HPDE6-E6E7 (cell line): Measurements from ENCODE around the gene PCSK6.
A peak's percentile ranks its signal among the peaks of the same experiment; 100 is the strongest.
"Not testable (repeated sequence)": the region's sequence is repeated elsewhere in the genome, so short reads cannot be mapped to it uniquely, and the experiment has no call there.

Experiments
- DNase-seq: peaks from one replicate; pipeline ENCODE4 v3.0.0; 2011; ENCODE audit warnings: missing footprints; ENCODE audit errors: extremely low spot score

PCSK6 gene

DNA sequence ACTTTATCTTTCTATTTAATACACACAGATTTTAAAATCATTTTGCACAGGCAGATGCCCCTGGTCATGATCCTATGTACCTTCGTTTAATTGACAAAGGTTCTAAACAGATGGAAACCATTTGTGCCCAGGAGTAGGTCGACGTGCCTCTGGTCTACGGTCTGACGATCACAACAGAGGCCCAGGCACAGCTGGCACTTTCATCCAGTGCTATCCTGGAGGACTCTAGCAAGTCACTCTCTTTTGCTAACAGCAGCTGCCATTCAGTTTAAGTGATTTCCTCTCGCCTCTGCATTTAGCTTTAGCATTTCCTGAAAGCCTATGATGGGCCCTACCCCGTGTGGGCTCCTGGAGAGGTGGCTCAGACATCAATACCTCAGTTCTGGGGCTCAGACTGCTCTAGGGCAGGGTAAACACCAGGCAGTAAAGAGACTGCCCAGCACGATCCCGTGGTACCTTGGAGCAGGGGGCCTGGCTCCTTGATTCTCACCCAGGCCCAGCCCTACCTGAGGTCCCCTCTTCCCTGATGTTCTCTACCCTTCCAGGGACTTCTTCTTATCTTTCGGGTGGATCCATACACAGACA, 111.2 kb downstream of the PCSK6 start:
- DNase-seq: no peak

DNA sequence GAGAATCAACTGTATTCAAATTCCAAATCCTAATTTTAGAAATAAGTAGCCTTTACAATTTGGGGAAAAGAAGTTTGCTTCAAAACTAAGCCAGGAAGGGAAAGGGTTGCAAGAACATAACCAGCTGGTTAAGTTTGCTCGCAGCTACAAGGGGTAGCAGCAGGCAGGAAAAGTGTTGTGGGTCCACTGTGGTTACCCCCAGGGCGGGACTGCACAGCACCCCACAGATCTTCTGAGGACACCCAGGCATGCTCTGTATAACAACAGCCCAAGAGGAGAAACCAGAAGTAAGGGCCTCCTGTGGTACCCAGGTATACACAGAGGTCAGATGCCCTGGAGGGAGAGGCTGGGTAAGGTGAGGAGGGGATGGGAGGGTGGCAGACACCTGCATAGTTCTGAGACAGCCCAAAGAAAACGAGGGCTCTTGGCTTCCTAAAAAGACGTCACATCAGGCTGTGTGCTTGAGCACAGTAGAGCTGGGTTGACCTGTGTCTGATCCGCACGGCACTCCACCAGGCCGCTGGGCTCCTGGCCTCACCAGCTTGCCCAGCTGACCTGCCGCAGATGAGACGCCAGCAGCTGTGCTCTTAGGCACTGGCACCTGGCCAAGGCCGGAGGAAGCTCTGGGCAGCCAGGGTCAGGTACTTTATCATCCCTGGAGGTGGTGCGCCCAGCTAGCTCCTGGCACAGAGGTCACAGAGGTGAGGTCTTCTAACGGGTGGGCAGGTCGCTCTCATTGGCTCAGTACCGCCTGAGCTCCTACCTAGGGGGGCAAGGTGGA, 112.7 kb downstream of the PCSK6 start:
- DNase-seq: no peak

DNA sequence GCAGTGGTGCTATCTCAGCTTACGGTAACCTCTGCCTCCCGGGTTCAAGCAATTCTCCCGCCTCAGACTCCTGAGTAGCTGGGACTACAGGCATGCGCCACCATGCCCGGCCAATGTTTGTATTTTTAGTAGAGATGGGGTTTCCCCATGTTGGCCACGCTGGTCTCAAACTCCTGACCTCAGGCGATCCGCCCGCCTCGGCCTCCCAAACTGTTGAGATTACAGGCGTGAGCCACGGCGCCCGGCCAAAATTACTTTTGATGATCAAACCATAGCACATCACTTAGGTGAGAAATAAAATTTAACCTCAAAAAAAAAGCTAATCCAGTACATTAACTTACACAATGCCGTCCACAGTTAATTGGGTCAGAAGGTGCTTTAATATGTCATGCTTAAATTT, 114.5 kb downstream of the PCSK6 start:
- DNase-seq: not testable (repeated sequence)

DNA sequence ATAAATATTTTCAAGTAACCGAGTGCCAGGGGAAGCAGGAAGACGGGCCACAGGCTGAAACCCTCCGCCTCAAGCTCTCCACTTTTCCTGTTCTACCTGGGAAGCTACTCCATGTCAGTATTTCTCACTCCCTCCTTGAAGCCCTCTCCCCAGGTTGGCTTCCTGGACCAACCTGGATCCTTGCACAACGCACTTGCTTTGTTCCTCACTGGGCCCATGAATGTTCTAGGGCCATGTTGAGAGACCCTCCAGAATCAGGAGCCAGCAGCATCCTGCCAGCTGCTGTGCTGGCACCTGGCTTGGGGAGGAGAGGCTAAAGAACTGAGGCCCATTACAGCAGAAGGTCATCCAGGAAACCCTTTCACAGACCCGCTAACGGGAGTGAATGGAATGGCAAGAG, 115.2 kb downstream of the PCSK6 start:
- no peak for DNase-seq

DNA sequence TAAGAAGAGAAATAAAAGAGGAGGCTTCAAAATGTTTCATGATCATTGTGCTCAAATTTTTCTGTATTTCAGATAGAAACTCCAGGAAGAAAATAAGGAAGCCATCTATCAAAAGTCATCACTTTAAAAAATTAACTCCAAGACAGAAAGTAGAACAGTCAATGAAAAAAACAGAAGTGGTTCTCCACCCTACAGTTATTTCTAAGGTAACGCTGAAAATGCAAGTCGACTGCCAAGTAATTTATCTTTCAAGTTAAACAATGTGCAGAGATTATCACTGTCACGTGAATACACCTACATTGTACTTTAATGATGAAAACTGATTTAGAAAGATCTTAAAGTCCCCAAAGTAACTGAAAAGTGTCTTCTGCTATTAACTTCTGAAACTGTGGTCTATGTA, 115.9 kb downstream of the PCSK6 start:
- DNase-seq: no peak

DNA sequence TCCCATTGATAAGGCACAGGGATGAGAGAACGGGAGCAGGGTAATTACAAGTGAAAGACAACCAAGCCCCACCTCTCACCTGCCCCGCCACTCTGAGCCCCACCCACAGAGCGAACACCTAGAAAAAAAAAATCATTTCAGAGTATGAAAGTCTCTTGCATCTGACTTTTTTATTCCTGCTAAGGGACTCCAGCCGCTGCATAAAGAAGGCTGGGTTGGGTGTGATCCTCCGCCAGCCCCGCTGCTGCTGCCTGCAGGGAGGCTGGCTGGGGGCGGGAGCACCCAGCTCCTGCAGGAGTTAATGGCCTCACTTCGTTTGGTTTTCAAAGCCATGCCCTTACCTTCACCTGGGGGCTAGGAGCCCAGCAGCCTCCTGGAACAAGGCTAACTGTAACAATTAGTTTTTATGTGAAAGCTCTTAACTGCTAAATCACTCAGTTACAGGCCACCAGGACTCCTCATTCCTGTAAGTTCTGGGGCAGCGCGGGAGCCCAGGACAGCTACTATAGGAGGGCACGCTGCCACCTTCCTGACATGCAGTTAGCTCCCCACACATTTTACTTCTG, 116.5 kb downstream of the PCSK6 start:
- no peak for DNase-seq

DNA sequence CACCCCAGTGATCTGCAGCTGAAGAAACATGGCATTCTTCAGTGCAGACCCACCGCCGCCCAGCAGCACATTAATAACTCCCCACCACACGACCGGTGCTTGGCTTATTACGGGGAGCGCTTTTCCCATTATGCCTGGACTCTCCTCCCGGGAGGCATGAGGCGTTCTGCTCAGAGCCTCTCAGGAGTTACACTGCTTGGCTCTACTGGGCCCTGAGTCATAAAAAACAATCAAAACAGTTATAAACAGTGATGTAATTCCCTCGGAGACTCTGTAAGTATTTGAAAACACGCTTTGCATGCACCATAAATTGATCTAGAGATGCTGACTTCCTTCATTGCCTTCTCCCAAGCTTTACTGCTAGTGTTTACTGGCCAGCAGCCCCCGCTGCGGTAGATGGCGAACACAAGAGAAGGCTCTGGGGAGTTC, 117.3 kb downstream of the PCSK6 start:
- DNase-seq: no peak

DNA sequence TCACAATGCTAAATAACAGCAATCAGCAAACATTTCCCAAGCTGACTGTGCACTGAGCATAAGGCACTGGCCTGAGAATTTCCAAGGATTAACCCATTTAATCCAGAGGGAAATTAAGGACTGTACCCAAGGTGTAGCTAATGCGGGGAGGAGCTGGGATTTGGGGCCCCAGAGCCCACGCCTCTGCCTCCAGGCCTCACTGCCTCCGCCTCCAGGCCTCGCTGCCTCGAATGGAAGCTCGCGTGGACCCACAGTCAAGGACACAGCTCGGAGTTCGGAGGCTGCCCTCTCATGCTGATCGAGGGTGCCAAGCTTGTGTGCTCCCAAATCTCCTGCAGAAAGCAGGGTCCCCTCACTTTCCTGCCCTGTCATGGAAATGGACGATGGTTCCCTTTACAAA, 118.0 kb downstream of the PCSK6 start:
- DNase-seq: no peak

DNA sequence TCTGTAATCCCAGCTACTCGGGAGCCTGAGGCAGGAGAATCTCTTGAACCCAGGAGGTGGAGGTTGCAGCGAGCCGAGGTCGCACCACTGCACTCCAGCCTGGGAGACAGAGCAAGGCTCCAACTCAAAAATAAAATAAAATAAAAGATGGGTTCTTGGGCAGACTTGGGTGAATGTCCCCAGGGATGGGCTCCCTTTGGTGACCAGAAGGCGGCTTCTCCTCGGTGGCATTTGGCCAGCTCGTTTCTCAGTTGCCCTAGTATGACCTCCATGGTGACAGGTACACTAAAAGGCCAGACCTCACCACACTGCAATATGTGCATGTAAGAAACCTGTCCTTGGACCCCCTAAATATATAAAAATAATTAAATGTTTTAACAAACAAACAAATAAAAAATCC, 118.4 kb downstream of the PCSK6 start:
- DNase-seq: no peak

DNA sequence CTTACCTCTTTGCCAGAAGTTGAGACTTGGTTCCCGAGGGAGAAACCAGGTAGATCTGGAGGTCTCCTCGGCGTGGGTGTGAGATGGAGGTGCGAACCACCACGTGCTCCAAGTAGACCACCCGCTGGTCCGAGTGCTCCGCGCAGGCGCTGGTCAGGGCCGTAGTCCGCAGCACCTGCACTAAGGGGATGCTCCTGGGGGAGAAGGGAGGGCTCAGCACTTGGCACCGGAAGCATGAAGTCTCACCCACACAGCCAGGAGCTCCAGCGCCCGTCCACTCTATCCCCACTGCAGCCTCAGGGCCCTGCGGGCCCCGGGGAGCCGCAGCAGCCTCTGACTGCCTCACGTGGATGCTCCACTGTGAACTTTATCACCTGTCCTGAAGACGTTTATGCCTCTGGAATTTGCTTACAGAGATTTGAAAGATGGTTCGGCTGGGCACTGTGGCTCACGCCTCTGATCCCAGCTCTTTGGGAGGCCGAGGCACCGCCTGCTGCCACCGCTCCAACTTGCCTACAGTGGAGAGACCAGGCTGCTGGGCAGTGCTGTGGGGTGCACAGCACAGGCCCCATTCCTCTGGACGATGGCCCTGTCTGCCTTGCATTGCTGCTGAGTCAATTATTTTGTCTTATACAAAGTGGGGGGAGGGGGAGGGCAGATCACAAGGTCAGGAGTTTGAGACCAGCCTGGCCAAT, 119.0 kb downstream of the PCSK6 start:
- DNase-seq: no peak

DNA sequence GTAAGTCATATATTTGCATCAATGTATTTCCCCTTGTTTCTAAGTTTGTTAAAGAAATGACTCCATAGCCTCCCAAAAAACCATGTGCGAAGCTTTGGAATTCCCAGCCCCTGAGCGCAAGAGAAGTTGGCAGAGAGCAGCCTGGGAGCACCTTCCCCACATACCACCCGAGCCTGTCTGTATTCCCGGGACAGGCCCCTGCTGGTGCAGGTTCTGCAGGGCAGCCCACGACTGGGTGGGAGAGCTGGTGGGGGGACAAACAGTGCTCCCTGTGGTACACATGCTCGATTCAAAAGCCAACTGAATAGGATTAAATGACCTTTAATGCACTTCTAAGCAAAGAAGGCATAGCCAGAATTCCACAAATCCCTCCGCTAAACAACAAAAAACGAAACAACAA, 119.8 kb downstream of the PCSK6 start:
- no peak for DNase-seq

DNA sequence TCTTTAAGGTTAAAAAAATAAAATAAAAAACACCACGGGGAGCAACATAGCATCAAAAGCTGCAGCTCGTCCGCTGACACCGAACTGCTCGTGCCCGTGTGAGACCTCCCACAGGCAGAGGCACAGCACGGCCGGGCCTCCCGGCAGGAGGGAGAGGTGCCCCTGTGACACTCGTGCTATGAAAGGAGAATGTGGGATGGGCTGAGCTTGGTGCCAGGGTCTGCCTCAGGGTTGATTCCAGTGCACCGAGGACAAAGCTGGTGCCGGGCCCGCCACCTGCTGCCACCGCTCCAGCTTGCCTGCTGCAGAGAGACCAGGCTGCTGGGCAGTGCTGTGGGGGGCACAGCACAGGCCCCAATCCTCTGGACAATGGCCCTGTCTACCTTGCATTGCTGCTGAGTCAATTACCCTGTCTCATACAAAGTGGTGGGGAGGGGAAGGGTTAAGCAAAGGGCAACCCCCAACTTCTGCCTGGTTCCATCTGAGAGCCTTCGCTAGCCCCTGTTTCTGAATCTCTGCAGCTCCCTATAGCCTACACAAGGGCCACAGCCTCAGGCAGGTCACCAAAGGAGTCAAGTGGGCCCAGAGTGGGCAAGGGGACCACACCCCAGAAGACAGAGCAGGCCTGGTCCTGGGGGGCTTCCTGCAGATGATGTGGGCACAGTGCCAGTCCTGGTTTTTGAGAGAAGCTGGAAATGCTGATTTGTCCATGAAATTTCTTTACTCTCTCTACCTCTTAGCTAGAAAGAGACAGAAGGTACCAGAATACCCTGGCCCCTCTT, 120.5 kb downstream of the PCSK6 start:
- no peak for DNase-seq

DNA sequence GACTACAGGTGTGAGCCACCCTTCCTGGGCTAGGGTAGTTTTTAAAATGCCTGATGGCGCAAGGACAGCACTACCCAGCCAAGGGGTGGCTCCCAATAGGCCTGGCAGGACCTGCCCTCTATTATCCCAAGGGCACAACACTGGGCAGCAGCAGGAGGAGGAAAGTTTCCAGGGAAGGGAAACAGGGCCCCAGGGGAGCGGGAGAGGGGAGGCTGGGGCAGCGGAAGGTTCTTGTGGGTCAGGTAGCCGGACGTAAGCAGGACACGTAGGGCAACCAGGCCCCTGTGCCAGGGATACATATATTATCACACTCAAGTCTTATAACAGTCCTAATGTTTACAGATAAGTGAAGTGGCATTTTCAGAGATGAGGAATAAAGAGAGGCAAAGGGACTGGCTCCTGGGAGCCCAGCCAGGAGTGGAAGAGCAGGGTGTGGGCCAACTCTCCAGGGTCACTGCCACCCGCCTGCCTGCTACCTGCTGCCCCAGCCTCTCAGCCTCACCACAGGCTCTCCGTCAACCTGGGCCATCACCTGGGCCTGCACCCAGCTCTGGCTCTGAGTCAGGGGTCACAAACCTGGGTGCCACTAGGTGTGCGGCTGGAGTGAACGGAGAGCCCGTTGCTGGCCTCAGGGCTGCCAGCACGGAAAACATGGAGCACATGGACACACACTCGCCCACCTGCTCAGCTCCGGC, 121.3 kb downstream of the PCSK6 start:
- no peak for DNase-seq

DNA sequence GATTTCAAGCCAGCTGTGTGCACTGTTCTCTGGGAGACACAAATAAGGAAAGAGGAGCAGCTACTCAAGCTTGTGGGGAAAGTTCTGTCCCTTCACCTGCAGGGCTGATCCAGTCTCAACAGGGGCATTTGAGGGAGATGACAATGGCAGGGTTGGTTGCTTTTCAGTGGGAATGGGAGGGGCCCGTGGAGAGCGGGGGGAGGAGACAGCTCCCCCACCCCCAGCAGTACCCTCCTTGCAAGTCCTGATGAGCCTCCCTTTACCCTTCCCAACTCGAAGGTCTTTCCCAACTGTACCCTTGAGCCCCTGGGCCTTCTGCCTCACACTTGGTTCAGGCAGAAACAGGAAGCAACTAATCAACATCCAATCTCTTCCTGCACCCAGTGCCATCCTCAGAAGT, 122.7 kb downstream of the PCSK6 start:
- DNase-seq: no peak

DNA sequence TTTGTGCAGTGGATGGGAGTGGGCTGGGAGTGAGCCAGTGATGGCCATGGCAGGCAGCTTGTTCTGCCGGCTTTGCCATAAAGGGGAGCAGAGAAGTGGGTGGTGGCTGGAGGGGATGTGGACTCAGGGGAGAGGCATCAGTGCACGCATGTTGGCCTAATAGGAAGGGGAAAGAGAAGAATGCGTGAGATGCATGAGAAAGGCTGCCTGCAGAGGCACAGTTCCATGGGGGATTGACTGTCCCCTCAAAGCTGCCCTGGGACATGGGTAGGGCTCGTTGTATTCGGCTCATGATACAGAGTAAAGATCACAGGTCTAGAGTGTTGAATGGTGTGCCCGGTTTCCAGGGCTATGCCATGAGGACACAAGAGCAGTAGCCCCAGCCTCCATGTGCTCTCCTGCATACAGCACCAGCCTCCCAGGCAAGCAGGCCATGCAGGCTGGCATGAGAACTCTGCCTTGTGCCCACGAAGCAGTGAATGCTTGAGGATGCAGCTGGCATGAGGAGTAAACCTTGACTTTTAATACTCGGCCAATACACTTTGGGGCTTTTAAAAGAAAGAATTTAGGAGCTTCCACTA, 126.4 kb downstream of the PCSK6 start:
- DNase-seq: no peak

DNA sequence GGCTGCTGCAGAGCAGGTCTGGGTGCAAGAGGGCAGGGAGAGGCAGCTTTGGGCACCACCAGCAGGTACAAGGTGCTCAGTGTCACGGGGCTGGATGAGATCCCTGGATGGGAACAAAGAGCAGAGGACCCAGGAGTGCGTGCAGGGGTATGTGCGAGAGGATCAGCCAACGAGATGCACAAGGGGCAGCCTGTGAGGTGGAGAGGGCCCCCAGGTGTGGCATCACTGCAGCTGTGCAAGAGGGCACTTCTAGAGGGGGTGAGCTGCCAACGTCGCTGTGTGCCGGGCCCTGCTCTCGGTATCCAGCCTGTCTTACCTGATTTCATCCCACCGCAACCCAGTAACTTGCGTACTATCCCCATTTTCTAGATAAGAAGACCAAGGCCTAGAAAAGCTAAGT, 127.1 kb downstream of the PCSK6 start:
- DNase-seq: no peak

DNA sequence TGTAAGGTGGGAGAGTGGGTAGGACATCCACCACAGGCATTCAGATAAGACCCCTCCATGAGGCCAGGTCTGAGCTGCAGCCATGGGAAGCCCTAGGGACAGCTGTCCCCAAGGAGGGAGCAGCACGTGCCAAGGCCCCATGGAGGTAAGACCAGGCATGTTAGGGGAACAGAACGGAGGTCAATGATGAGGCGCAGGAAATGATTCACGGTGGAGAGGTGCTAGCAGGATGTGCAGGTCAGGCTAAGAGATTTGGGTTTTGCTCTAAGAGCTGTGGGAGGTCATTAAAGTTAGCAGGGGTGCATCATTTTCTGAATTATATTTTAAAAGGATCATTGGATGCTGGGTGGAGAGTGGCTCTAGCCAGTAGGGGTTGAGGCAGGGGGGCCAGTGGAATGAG, 128.1 kb downstream of the PCSK6 start:
- no peak for DNase-seq

DNA sequence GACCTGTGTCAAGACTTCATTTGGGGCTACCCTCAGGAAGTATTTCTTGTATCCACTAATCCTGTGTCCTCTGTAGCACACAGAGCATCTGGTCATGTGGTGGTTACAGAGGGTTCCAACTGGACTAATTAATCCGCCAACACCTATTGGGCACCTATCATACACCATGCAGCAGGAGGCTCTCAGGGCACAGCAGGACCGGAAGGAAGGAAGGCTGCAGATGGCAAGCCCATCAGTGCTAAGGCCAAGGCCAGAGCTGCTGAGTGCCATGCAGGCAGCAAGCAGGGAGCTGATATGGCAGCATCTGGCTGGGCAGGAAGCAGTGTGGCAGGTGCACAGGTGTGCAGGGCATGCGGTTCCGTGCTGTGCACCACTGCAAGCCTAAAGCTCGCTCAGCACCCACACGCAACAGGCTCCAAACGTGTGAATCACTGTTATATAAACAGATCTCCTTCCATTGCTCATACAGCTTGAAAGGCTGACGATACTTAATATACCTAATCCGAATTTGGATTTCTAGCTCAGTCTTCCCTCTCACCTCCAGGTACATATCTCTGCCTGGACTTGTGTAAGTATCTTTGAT, 130.1 kb downstream of the PCSK6 start:
- DNase-seq: peak; percentile 88

DNA sequence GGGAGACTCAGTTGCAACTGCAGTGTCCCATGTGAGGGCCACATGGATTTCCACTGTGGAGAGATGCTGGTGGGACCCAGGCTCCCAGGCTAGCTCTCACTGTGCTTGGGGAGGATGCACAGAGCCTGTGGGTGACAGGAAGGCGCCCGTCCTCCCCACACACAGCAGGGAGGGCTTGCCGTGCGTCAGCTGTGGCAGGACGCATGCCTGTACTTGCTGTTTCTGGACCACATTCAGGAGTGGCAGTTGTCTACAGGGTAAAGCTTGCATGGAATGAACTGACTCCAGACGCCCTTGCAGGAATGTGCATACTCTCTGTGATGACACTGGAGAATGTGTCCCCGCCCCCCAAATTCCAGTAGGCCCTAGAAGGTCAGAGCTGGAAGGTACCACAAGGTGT, 130.6 kb downstream of the PCSK6 start:
- peak; percentile 95 for DNase-seq

DNA sequence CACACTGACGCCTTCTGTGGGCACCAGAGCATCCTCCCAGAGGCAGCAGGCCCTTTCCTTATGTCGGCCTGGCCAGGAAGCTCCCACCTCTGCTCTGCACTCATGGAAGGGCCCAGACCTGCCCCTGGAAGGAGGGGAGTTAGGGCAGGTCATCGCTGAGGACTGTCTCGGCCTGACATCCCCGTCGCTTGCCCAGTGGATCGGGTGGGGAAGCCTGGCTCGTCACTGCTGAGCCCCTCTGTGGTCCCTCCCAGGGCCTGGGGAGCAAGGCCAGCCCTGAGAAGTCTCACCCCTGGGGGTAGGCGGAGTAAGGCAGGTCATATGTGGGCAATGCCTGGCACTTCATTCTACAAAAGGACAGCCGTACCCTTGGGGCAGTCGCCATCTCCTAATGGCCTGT, 131.6 kb downstream of the PCSK6 start:
- no peak for DNase-seq

DNA sequence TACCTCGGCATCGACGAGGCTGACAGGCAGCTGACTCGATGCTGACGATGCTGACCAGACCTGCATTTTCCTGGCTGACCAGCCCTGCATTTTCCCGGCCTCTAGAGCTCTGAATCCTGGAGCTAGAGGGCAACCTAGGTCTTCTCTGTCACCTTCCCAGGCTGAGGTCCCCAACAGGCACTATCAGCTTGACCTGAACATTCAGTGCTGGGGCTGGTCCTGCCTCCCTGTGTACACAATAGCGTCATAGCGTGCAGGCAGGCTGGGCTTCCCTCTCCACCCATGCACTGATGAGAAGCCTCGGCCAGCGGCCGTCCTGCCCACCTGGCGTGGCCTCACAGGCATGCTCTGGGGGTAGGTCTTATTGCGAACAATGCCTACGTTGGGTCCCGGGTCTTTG, 132.2 kb downstream of the PCSK6 start:
- no peak for DNase-seq
